Measurements from ENCODE around the gene NRG2.

- TF ChIP-seq, protein P1, sequence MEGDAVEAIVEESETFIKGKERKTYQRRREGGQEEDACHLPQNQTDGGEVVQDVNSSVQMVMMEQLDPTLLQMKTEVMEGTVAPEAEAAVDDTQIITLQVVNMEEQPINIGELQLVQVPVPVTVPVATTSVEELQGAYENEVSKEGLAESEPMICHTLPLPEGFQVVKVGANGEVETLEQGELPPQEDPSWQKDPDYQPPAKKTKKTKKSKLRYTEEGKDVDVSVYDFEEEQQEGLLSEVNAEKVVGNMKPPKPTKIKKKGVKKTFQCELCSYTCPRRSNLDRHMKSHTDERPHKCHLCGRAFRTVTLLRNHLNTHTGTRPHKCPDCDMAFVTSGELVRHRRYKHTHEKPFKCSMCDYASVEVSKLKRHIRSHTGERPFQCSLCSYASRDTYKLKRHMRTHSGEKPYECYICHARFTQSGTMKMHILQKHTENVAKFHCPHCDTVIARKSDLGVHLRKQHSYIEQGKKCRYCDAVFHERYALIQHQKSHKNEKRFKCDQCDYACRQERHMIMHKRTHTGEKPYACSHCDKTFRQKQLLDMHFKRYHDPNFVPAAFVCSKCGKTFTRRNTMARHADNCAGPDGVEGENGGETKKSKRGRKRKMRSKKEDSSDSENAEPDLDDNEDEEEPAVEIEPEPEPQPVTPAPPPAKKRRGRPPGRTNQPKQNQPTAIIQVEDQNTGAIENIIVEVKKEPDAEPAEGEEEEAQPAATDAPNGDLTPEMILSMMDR (IDR thresholded peaks at IDR 0.05), result no peak
- TF ChIP-seq POLR2A (IDR thresholded peaks at IDR 0.05), result no peak
Measured at GRCh38 chr5:139823757-139824355, 219.2 kb downstream of the NRG2 start.
